Mononuclear cell (primary cell): Measurements from ENCODE around the gene HNRNPA0. TPM values are rescaled to one million over a fixed set of nuclear protein-coding genes. Genes with fewer than 3 reads are reported as not detected.

Source experiments
- H3K27me3 ChIP-seq: 2 replicates; pipeline ENCODE4 v1.6.0; 2011; ENCODE audit warnings: low read length, control low read depth; ENCODE audit not compliant: insufficient read depth
- H3K4me1 ChIP-seq: 2 replicates; pipeline ENCODE4 v1.5.1; 2011; ENCODE audit warnings: mild to moderate bottlenecking, low read length, control low read depth; ENCODE audit not compliant: insufficient read depth
- H3K4me3 ChIP-seq: 2 replicates; pipeline ENCODE4 v1.5.1; 2011; ENCODE audit warnings: mild to moderate bottlenecking, low read length, moderate library complexity
- H3K9me3 ChIP-seq: 2 replicates; pipeline ENCODE4 v1.5.1; 2011; ENCODE audit warnings: low read depth, mild to moderate bottlenecking, control low read depth, low read length
- total RNA-seq: library from RNA; depleted of rRNA; stranded (reverse); fragments of >200 nt; gene quantifications from one replicate; pipeline ENCODE4 v1.2.3, GENCODE V29; 2012

HNRNPA0 gene
- total RNA-seq, 1 donor: 17.3 TPM

DNA sequence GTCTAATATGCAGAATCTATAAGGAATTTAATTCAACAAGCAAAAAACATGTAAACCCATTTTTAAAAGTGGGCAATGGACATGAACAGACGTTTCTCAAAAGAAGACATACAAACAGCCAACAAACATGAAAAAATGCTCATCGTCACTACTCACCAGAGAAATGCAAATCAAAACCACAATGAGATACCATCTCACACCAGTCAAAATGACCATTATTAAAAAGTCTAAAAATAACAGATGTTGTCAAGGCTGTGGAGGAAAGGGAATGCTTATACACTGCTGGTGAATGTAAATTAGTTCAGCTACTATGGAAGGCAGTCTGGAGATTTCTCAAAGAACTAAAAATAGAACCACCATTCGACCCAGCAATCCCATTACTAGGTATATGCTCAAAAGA is 15.2 kb downstream of the HNRNPA0 start:
- Histone ChIP-seq H3K4me3 (no peak overlapping the region), H3K4me1 (peaks cover 38% of the 10 kb centered on the region), H3K9me3 (no peaks in the 10 kb centered on the region), H3K27me3 (no peaks in the 10 kb centered on the region)

DNA sequence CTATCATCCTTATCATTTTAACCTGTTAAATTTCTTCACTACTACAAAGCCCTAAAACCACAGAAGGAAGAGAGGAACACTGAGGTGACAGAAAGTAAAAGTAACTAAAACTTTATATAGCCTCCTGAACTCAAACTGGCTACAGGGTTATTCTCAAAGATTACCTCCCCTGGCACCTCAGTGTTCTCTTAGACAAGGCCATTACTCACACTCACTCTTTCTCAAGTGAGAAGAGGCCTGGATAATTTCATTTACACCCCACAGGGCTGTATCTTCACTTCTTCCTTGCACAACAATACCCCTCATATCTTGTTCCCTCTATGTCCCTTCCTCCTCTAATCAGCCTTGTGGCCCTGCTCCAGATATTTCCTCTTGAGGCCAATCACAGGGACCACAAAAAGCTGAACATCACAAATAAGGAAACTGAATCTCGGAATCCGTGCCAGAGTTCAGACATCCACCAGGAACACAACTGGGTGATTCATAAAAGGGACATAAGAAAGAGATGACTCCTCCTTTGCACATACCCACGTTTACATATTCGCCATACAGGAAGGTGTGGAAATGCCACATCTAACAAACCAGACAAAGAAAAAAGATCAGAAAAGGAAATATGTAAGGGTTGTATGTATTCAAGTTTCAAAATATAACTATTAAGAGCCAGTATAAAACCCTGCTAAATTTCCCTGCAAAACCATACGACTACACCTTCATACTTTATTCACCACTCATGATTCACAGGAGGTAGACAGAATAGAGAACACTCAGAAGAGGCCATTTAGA is 16.6 kb downstream of the HNRNPA0 start:
- H3K4me3 ChIP-seq: no peak overlapping the region

DNA sequence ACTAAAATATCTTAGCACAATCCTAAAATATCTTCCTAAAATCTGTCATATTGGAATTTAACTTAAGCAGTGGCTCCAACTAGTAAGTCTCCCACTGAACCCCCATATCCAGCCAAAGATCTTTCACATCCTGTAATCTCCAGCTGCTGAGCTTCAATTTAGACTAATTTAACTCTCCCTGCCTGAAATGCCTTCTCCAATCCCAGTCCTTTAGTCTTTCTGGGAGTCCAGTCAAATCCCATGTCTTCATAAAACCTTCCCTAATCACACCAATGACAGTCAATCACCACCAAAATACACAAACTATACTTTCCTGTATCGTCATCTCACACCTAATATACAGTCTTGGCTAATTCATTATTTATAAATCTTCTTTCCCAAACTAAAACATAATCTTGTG is 17.7 kb downstream of the HNRNPA0 start:
- Histone ChIP-seq H3K9me3 (no peaks in the 10 kb centered on the region), H3K27me3 (no peaks in the 10 kb centered on the region), H3K4me1 (peaks cover 39% of the 10 kb centered on the region), H3K4me3 (no peak overlapping the region)

More for the DNA sequence above, 16.6 kb downstream of the HNRNPA0 start:
- Histone ChIP-seq H3K9me3 (no peaks in the 10 kb centered on the region), H3K4me1 (peaks cover 39% of the 10 kb centered on the region), H3K27me3 (no peaks in the 10 kb centered on the region)

DNA sequence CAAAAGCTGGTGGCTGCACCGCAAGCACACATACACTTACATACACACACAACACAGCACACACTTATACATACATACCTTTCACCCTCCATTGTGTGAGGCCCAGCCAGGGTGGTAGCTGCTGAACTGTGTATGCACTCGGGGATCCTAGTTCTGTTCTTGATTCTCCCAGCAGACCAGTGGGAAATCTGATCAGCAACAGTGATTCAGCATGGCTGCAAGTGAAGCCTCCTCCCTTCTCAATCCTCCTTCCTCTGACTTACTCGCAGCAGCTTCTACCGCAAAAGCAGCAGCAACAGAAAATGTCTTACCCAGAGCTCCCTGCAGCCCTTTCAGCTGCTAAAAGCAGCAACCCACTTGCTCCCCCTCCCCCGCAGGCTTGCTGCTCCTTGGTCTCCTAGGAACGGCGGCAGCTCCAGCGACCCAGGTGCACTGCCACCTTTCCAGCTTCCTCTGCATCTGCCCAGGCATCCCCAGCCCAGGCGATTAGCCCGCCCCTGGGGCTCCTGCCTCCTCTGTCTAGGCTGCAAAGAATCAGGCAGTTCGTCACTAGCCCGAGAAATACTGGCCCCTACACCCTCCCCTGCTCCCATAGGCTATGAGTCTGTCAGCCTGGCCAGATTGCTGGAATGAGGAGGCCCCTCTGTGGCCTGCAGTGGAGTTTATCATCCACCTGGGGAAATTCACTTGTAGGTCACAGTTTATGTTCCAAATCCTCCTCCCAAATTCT is 18.4 kb downstream of the HNRNPA0 start, which contains the start of gene KLHL3:
KLHL3 (minus strand) TSS at position 535 of the 730 bp plus-strand sequence; CDS start at position 92, 443 bp downstream.
- Histone ChIP-seq H3K9me3 (no peaks in the 10 kb centered on the region), H3K4me1 (peaks cover 39% of the 10 kb centered on the region), H3K27me3 (no peaks in the 10 kb centered on the region), H3K4me3 (peak within 1 kb of the TSS; percentile 47)

DNA sequence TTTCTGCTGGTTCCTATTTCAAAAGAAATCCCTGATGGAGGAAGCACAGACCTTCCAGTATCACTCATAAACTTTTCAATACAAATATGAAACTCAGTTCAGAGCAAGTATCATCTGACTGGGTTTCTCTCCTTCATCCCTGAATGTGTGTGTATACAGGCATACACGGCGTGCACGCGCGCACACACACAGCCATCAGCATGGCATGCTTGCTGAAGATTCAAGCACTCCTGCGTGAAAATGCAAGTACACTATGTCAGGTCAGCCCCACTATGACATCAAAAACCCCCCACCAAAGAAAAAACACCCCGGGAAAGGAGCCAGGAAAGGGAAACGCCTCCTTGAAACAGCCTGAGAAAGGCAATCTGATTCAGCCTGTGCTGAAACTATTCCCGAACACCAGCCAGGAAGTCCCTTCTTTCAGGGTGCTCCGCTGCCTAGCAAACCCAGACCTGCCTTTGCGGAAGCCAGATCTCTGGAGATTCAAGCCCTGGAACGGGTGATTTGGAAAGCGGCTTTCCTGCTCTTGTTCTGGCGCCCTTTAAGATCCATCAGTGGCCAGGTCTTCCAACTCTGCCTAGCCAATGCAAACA is 19.1 kb downstream of the HNRNPA0 start:
- H3K27me3 ChIP-seq: no peaks in the 10 kb centered on the region
- H3K4me1 ChIP-seq: peaks cover 39% of the 10 kb centered on the region
- H3K9me3 ChIP-seq: no peaks in the 10 kb centered on the region
- peak overlapping the region; percentile 47 for H3K4me3 ChIP-seq

DNA sequence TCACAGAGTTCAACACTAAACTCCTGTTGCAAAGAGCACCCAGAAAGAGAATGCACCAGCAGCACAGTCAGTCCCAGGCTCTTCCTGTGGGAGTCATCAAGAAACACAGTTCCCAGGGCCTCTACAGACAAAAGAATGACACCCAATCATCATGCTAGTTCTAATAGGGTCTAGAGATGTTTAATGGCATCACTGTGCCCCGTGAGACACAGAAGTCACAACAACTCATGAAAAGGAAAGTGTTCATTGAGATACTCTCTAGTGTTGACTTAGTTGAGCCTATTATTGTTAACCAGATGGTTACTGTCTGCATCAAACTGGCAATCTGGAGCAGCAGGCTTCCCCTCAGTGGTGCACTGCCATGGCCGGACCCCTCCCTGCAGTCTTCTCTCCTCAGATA is 19.8 kb downstream of the HNRNPA0 start:
- H3K9me3 ChIP-seq: no peaks in the 10 kb centered on the region
- H3K4me1 ChIP-seq: peaks cover 39% of the 10 kb centered on the region
- H3K4me3 ChIP-seq: peak overlapping the region; percentile 47
- H3K27me3 ChIP-seq: no peaks in the 10 kb centered on the region

DNA sequence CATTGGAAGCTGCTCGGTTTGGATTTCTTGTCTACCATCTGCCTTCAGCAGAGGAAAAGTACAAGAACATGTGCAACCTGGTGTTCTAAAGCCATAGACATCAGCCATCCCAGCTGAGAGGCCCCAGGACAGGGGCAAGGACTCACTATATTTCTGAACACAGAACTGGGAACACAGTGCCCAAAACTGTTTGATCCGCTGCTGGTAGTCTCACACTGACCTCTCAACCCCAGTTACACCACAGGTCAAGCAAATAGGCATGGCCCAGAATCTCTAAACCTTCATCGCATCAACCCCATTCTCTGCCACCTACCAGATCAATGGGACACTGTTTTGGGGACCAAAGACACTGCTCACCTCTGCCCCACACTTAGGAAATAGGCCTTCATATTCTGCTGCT is 20.2 kb downstream of the HNRNPA0 start:
- Histone ChIP-seq H3K4me3 (no peak overlapping the region), H3K9me3 (no peaks in the 10 kb centered on the region), H3K4me1 (peaks cover 39% of the 10 kb centered on the region), H3K27me3 (no peaks in the 10 kb centered on the region)

DNA sequence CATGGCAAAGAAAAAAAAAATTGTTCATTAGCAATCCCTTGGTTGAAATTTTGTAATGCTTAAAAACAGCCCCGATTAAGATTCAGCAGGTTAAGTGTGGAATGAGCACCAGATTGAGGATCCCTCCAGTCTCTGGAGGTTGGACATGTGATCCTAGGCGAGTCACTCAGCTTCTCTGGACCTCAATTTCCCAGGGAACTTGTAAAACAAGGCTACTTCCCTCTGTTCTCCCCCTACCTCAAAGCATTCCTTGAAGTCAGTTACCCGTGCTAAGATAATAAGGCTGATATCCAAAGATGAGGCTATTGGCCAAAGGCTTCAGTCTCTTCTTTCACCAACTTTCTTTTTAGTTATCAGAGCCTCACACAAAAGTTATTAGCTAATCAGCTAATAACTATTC is 21.2 kb downstream of the HNRNPA0 start:
- no peak overlapping the region for H3K4me3 ChIP-seq

DNA sequence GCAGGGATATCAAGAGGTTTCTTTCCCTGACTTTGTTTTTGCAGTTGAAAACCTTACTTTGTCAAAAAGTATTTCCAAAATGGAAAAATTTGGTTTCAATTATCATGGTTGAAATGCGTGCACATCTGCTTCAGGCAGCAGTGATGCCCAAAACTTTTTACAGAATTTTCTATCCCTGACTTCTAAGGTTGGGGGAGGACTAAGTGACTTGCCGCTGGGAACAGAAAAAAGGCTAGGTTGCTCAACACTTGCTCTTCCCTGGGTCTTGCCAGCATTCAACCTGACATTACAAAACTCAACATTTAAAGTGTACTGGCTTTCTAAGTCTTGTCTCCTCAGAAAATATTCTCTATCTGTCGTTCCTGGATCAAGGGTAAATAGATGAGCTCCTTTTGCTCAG is 23.0 kb downstream of the HNRNPA0 start:
- Histone ChIP-seq H3K4me1 (peaks cover 24% of the 10 kb centered on the region), H3K27me3 (no peaks in the 10 kb centered on the region), H3K9me3 (no peaks in the 10 kb centered on the region), H3K4me3 (no peak overlapping the region)

More for the DNA sequence above, 21.2 kb downstream of the HNRNPA0 start:
- Histone ChIP-seq H3K4me1 (peaks cover 39% of the 10 kb centered on the region), H3K27me3 (no peaks in the 10 kb centered on the region), H3K9me3 (no peaks in the 10 kb centered on the region)

DNA sequence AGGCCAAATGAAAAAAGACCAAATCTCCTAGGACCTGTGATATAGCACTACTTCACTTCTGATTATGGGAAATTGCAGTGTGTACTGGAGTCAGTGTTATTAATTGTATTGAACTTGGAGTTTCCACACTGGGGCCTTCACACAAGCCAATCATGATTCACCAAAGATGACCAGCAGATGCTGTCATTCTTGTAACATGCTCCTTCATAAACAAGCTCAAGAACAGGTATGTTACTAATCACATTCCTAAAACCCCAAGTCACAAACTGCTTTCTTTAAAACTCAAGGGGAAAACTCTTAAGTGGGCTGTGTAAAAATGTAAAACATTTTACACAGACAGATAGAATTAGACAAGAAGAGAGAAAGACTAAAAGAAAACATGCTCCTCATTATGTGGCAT is 23.8 kb downstream of the HNRNPA0 start:
- H3K4me3 ChIP-seq: no peak overlapping the region
- H3K9me3 ChIP-seq: no peaks in the 10 kb centered on the region
- no peaks in the 10 kb centered on the region for H3K27me3 ChIP-seq
- peaks cover 16% of the 10 kb centered on the region for H3K4me1 ChIP-seq

DNA sequence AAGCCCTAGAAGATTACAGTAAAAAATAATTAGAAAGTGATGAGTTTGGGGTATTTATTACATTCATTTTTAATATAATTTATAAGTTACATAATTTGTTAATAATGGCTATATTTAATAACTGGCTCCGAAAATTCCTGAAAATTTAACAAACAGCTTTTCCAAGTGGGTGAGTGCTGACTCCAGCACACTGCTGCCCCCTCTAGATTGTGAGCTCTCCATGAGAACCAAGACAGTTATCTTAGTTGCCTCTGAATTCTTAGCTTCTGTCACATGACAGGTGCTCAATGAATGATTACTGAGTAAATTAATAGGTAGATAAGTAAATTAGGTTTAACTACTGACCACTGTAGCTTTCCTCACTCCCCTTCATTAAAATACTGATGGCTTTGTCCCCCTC is 26.1 kb downstream of the HNRNPA0 start:
- H3K27me3 ChIP-seq: no peaks in the 10 kb centered on the region

DNA sequence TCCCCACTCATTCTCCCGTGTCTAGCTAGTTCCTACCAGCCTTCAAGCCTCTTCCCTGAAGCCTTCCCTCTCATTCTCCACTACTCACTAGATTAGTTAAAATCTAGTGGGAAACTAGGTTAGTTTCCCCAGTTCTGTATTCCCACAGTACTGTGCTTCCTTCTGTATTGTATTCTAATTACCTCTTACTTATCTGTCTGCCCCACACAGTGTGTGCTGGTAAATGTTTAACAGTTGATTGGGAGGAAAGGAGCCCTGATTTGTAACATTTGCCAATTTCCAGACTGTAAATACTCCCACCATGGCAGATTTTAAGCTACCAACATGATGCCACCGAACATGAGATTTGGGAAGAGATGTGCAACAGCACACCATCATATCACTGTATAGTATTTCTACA is 26.5 kb downstream of the HNRNPA0 start:
- no peaks in the 10 kb centered on the region for H3K4me1 ChIP-seq
- H3K4me3 ChIP-seq: no peak overlapping the region
- H3K9me3 ChIP-seq: no peaks in the 10 kb centered on the region
- H3K27me3 ChIP-seq: no peaks in the 10 kb centered on the region

More for the DNA sequence above, 26.1 kb downstream of the HNRNPA0 start:
- no peak overlapping the region for H3K4me3 ChIP-seq
- H3K9me3 ChIP-seq: no peaks in the 10 kb centered on the region
- H3K4me1 ChIP-seq: no peaks in the 10 kb centered on the region

DNA sequence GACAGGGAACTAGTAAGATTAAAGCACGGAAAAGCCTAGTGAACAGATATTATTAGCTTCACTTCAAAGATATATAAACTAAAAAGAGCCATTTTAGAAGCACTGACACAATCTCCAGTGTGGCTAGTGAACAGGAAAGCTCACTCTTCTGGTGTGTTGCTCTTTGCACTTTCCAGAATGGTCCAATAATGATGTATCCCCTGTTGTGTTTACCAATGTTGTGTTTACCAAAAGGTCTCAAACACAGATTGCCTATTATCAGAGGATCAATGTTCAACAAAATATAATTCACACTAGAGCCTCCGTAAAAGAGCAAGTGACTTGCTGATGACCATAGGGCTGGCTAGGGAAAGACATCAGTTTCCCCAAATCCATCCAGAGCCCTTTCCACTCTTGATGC is 29.9 kb downstream of the HNRNPA0 start:
- H3K4me1 ChIP-seq: no peaks in the 10 kb centered on the region
- H3K27me3 ChIP-seq: no peaks in the 10 kb centered on the region
- H3K4me3 ChIP-seq: no peak overlapping the region
- no peaks in the 10 kb centered on the region for H3K9me3 ChIP-seq

DNA sequence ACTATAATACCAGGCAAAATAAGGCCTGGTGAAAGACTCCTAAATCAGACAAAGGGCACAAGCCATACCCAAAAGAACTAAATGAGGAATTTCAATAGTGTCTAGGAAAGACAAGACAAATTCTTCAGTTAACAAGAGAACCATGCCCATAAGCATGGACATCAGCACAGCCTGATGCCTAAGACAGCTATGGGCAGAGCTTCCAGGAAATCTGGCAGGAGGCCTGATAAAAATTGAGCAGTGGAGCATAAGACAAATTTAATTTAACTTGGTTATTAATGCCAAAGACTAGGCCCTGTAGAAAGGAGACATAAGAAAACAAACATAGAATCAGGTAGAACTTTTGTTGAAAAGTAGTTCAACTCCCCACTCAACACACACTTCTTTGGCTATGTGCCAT is 35.6 kb downstream of the HNRNPA0 start:
- H3K4me1 ChIP-seq: no peaks in the 10 kb centered on the region
- H3K9me3 ChIP-seq: no peaks in the 10 kb centered on the region
- H3K27me3 ChIP-seq: no peaks in the 10 kb centered on the region
- no peak overlapping the region for H3K4me3 ChIP-seq

DNA sequence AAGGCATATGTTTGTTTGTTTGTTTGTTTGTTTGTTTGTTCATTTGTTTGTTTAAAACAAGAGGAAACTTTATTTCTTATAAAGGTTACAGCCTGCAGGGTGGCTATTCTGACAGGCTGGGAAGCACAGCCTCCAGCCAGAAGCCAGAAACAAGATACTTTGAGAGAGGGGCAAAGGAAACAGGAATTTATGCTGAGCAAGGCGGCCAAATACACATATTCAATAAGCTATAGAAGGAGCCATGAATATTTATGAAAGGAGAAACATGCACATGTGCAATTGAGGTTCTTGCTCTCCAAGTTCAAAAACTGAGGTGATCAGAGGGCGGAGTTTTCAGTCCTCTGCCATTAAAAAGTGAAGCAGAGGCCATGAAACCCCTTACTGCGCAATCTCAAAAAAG is 37.8 kb downstream of the HNRNPA0 start:
- Histone ChIP-seq H3K27me3 (no peaks in the 10 kb centered on the region), H3K4me1 (no peaks in the 10 kb centered on the region), H3K9me3 (no peaks in the 10 kb centered on the region), H3K4me3 (no peak overlapping the region)
